ENCODE measurements around the gene COPA.
"Not testable (repeated sequence)": the region's sequence is repeated elsewhere in the genome, so short reads cannot be mapped to it uniquely, and the experiment has no call there.

DNA sequence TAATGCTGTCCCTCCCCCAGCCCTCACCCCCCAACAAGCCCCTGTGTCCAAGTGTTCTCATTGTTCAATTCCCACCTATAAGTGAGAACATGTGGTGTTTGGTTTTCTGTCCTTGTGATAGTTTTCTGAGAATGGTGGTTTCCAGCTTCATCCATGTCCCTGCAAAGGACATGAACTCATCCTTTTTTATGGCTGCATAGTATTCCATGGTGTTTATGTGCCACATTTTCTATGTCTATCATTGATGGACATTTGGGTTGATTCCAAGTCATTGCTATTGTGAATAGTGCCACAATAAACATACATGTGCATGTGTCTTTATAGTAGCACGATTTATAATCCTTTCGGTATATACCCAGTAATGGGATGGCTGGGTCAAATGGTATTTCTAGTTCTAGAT, 41.8 kb upstream of the COPA start:
- TF ChIP-seq, protein P1, sequence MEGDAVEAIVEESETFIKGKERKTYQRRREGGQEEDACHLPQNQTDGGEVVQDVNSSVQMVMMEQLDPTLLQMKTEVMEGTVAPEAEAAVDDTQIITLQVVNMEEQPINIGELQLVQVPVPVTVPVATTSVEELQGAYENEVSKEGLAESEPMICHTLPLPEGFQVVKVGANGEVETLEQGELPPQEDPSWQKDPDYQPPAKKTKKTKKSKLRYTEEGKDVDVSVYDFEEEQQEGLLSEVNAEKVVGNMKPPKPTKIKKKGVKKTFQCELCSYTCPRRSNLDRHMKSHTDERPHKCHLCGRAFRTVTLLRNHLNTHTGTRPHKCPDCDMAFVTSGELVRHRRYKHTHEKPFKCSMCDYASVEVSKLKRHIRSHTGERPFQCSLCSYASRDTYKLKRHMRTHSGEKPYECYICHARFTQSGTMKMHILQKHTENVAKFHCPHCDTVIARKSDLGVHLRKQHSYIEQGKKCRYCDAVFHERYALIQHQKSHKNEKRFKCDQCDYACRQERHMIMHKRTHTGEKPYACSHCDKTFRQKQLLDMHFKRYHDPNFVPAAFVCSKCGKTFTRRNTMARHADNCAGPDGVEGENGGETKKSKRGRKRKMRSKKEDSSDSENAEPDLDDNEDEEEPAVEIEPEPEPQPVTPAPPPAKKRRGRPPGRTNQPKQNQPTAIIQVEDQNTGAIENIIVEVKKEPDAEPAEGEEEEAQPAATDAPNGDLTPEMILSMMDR (IDR thresholded peaks at IDR 0.05): not testable (repeated sequence)
- not testable (repeated sequence) for TF ChIP-seq POLR2A, EP300 (IDR thresholded peaks at IDR 0.05)

All from stomach (tissue), 4 donors.